Measurements from ENCODE around the gene GOPC.
"Not testable (repeated sequence)": the region's sequence is repeated elsewhere in the genome, so short reads cannot be mapped to it uniquely, and the experiment has no call there.

The GOPC gene

GRCh38 chr6:117548797-117549301 is 53.5 kb downstream of the GOPC start:
- DNase-seq = no peak

GRCh38 chr6:117547688-117548621 is 54.4 kb downstream of the GOPC start:
- DNase-seq = peak in 1 of 2 experiments; percentile 21

- DNase-seq = no peak
Observed at GRCh38 chr6:117546674-117547073, 55.6 kb downstream of the GOPC start.

GRCh38 chr6:117545161-117545595 is 57.1 kb downstream of the GOPC start:
- DNase-seq = no peak

- DNase-seq = no peak
Observed at GRCh38 chr6:117544716-117545115, 57.6 kb downstream of the GOPC start.

- DNase-seq = no peak
Observed at GRCh38 chr6:117542493-117542892, 59.8 kb downstream of the GOPC start.

GRCh38 chr6:117540670-117541069 is 61.6 kb downstream of the GOPC start:
- no peak for DNase-seq

GRCh38 chr6:117538615-117539014 is 63.7 kb downstream of the GOPC start:
- no peak for DNase-seq

- DNase-seq = no peak
Observed at GRCh38 chr6:117536317-117536716, 66.0 kb downstream of the GOPC start.

- DNase-seq = no peak
Observed at GRCh38 chr6:117534974-117535373, 67.3 kb downstream of the GOPC start.

- no peak for DNase-seq
Observed at GRCh38 chr6:117533775-117534174, 68.5 kb downstream of the GOPC start.

- no peak for DNase-seq
Observed at GRCh38 chr6:117531809-117532725, 70.2 kb downstream of the GOPC start.

- no peak for DNase-seq
Observed at GRCh38 chr6:117531346-117531745, 71.0 kb downstream of the GOPC start.

GRCh38 chr6:117530467-117531242 is 71.7 kb downstream of the GOPC start:
- no peak for DNase-seq

GRCh38 chr6:117525607-117526006 is 76.7 kb downstream of the GOPC start:
- DNase-seq = no peak

GRCh38 chr6:117521791-117522502 is 80.4 kb downstream of the GOPC start:
- no peak for DNase-seq

- DNase-seq = no peak
Observed at GRCh38 chr6:117520603-117521395, 81.5 kb downstream of the GOPC start.

GRCh38 chr6:117518870-117519269 is 83.4 kb downstream of the GOPC start:
- no peak for DNase-seq

- DNase-seq = not testable (repeated sequence)
Observed at GRCh38 chr6:117517995-117518394, 84.3 kb downstream of the GOPC start.

- no peak for DNase-seq
Observed at GRCh38 chr6:117515326-117515725, 87.0 kb downstream of the GOPC start.

- DNase-seq = no peak
Observed at GRCh38 chr6:117514655-117515054, 87.7 kb downstream of the GOPC start.

Measured in cerebellar nuclear complex (tissue), 1 donor.